NCI-H446 treated with DMSO at 0.1 percent for 48 hours (cell line): ENCODE results near the gene HNF1A.
"Not testable (repeated sequence)": the region's sequence is repeated elsewhere in the genome, so short reads cannot be mapped to it uniquely, and the experiment has no call there.

ENCODE experiments used
- DNase-seq: peaks from one replicate; lab custom pipeline; 2025; lab: John Stamatoyannopoulos, UW

The HNF1A gene

DNA sequence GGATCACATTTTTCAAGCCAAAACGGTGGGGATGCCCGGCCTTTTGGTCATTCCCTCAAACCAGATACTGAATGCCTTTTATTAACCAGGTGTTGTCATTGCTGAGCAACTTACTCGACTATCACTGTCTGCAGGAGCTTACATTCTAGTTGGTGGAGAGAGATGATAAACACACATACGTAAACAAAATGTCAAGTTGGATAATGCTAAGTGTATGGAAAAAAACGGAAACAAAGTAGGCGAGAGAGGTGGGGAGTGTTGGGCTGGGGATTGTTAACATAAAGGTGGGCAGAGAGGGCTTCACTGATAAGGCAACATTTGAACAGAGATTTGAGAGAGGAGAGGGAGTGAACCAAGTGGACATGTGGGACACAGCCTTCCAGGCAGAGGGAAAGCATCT, 33.5 kb downstream of the HNF1A start:
- no peak for DNase-seq

DNA sequence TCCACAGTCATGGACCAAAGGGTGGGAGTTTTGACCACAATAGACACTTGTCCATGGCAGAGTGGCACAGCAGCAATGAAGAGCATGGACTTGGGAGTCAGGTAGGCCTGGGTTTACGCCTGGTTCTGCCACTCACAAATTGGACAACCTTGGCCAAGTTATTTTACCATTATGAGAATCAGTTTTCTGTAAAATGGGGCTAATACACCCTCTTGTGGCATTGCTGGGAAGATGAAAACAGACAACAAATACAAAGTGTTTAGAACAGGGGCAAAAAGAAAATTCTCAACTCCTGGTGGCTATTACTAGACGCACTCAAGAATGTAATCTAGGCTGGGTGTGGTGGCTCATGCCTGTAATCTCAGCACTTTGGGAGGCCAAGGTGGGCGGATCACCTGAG, 35.4 kb downstream of the HNF1A start:
- no peak for DNase-seq

DNA sequence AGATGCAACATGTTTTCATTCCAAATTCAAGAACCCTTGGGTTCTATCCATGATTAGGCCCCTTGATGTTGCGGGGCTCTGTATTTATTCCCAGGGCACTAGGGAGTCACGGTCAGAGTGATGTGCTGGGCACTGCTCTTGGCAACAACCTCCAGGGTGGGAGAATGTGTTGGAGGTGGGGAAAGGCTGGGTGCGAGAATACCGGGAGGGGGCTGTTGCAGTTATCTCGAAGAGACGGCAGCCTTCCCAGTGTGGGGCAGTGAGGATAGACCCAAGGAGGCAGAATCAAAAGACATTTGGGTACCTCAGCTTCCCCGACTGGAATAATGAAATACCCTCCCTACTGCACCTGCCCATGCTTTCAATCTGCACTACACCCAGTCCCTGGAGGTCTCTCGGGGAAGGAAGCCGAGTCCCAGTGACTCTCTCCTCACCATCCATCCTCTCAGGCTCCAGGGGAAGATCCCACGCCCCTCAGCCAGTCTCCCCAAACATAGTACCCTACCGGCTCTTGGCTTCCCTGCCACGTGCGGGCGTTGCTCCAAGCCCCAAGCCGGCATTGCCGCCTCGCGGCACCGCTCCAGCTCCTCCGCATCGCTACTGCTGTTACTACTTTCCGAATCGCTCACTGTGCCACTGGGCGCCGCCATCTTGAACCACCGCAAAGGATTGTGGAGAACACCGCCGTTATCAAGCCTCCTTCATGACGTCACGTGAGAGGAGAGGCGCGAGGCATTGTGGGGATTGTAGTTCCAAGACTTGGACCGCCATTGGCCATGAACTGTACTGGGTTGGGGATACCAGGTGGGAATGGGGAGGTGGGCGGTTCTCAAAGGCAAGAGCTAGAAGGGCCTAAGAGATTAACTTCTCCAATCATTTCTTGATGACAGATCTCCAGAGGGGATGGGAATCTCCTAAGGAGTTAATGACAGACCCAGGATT, 37.8 kb downstream of the HNF1A start, which contains the start of gene C12orf43:
C12orf43 (minus strand) TSS at position 663 of the 942 bp plus-strand sequence; CDS start at position 650, 13 bp downstream.
- peak; percentile 68 for DNase-seq

DNA sequence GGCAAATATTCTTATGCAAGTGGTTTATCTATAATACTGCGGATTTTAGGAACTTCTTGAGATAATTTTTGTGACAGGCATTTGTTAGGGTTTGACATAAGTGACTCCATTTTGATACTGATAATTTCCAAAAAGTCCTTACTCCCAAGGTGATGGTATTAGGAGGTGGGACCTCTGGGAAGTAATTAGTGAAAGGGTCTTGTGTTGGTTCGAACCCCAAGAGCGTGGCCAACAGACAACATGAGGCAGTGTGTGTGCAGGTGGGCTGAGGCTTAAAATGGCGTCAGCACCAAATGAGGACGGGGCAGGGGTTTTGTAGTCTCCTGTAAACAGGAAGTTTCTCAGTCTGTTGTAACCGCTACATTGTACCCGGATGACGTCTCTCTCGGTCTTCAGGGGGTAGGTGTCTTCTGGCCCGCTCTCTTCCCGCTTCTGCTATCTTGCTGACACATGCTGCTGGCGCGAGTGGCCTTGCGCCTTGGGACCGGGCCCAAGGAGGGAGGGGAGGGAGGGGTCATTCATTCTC, 39.7 kb downstream of the HNF1A start:
- DNase-seq, result no peak

DNA sequence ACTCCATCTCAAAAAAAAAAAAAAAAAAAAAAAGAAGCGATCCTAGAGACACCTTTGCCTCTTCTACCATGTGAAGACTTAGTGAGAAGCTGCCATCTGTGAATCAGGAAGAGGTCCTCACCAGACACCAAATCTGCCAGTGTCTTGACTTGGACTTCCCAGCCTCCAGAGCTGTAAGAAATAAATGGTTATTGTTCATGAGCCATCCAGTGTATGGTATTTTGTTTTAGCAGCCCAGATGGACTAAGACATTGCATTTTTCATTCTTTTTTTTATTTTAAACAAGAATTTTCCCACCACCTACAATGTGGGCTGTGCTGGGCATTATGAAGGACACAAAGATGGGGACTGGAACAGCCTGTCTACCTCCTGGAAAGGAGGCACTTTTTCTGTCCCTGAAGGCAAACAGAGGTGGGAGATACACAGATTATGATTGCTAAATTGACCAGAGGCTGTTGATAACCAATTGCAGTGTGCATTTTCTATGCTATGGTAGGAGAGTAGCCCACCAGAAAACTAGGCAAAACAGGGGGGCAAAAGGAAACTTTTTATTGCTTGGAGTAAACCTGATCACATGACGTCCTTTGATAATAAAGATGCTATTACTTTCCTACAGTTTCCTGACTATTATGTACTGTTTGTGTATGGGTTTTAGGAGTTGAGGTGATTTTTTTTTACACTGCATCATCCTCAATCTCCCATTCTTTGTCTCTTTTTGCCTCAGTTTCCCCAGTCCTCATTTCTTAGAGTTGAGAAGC, 40.7 kb downstream of the HNF1A start:
- DNase-seq, result no peak

DNA sequence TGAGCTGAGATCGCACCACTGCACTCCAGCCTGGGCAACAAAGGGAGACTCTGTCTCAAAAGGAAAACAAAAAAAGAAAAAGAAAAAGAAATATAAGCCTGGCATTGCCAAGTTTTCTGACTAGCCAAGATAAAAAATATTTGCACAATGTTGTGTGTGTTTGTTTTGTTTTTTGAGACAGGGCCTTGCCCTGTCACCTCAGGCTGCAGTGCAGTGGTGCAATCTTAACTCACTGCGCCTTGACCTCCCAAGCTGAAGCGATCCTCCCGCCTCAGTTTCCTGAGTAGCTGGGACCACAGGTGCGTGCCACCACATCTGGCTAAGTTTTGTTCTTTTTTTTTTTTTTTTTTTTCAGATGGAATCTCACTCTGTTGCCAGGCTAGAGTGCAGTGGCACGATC, 43.4 kb downstream of the HNF1A start:
- no peak for DNase-seq

DNA sequence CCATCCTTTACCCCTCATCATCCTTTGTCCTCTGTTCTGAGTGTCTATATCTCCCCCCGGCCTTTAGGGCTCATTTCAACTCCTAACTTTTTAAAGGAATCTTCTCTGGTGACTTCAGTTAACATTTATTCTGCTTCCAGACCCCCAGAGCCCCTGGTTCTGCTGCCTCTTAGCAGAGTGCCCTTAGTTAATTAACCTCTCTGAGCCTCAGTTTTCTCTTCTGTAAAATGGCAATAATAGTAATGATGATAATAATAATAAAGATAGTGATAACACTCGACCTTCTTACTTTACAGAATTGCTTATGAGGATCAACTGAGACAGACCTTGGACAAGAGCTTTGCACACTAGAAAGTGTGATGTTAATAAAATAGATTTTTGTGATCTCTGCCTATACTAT, 44.4 kb downstream of the HNF1A start:
- DNase-seq, result no peak

DNA sequence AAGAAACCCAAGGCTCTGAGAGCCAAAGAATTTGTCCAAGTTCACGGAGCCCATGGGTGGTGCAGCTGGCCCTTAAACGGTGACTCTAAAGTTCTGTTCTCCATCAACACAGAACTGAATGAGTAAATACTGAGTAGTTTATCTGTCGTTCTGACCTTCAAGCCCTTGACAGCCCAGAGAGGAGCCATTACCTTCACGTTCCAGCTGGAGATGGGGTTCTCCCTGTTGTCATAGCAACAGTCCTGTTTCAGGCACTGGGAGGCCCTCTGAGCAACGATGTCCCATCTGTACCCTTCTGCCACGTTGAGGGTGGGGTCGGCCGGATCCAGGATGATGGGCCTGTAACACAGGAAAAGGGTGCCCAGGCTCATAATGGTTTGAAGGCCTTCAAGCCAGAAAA, 45.5 kb downstream of the HNF1A start:
- no peak for DNase-seq

DNA sequence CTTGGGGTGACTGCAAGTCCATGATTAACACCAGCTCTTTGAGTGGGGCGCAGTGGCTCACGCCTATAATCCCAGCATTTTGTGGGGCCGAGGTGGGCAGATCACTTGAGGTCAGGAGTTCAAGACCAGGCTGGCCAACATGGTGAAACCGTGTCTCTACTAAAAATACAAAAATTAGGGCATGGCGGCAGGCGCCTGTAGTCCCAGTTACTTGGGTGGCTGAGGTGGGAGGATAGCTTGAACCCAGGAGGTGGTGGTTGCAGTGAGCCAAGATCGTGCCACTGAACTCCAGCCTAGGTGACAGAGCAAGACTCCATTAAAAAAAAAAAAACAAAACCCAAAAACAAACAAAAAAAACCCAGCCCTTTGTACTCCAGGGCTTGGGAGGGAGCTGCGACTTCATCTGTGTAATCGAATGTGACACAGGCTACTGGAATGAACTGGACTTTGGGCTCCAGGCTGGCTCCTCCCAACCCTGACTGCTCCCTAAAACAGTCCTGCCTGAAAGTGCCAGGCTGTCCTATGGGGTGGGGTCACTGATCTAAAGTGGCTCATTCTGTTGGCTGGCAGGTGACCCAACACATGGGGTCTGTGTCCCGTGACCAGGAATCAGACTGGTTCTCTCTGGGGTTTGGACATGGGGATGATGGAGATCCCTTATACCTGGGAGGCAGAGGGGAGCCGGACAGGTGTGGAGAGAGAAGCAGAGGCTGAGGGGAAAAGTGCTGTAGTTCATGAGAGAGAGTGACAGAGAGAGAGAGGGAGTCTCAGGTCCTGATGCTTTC, 47.3 kb downstream of the HNF1A start:
- DNase-seq, result no peak

DNA sequence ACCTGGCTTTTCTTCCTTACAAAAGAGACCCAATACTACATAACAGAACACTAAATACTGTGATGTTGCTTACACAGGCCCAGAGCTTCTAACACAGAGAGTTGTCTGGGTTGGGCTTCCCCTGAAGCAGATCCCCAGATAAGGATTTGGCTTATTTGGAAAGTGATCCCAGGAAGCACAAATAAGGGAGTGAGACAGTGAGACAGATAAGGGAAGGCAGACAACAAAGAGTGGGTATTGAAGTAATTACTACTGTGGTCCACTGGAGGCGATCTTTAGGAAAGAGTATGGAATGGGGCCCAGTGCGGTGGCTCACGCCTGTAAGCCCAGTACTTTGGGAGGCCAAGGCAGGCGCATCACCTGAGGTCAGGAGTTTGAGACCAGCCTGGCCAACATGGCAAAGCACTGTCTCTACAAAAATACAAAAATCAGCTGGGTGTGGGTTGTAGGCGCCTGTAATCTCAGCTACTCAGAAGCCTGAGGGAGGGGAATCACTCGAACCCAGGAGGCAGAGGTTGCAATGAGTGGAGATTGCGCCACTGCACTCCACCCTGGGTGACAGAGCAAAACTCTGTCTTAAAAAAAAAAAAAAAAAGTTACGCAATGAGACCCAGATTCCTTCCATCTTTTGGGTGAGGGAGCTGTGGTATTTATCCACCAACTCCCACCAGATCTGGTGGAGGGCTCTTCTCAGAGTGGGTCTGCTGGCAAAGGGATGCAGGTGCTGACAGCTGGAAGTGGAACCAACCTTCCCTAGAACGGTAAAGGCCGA, 48.1 kb downstream of the HNF1A start:
- no peak for DNase-seq

DNA sequence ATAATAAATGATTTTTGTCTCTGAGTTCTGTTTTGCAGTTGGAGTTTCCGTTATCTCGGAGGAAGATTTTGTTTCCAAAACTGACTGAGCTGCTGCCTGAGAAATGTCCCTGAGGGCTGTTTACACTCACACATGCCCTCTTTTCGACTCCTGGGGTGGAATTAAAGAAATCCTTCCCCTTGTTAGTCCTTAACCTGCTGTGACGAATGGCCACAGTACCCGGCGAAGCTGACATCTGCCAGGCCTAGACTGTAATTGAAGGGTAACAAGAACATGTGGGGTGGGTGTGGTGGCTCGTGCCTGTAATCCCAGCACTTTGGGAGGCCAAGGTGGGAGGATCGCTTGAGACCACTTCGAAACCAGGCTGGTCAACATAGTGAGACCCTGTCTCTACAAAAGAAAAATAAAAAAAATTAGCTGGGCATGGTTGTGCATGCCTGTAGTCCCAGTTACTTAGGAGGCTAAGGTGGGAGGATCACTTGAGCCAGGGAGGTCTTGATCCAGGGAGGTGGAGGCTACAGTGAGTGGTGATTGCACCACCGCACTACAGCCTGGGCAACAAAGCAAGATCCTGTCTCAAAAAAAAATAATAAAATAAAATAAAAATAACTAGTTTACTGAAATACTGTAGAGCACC, 52.4 kb downstream of the HNF1A start:
- DNase-seq, result no peak

DNA sequence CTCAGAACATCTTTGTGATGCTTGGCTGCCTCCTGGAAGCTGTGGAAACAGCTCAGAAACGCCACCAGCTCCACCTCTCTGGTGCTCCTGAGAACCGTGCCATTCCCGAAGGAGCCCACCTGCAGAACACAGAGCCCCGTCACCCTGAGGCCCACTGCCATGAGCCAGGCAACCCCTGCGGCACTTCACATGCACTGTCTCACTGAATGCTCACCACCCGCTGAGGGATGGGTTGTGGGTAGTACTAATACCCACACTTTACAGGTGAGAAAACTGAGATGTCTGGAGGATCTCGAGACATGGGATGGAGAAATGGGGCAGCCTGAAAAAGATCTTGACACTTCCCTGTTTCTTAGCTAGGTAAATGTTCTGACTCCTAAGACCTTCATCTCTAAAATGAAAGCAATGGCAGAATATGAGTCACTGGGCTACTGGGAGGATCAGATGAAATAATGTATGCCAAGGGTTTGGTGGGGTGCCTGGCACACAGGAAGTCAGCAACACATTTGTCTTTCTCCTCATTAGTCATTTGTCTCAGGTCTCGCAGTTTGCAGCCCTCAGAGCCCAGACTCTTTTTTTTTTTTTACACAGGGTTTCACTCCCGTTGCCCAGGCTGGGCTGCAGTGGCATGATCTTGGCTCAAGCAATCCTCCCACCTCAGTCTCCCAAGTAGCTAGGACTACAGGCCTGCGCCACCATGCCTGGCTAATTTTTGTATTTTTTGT, 55.4 kb downstream of the HNF1A start:
- no peak for DNase-seq

DNA sequence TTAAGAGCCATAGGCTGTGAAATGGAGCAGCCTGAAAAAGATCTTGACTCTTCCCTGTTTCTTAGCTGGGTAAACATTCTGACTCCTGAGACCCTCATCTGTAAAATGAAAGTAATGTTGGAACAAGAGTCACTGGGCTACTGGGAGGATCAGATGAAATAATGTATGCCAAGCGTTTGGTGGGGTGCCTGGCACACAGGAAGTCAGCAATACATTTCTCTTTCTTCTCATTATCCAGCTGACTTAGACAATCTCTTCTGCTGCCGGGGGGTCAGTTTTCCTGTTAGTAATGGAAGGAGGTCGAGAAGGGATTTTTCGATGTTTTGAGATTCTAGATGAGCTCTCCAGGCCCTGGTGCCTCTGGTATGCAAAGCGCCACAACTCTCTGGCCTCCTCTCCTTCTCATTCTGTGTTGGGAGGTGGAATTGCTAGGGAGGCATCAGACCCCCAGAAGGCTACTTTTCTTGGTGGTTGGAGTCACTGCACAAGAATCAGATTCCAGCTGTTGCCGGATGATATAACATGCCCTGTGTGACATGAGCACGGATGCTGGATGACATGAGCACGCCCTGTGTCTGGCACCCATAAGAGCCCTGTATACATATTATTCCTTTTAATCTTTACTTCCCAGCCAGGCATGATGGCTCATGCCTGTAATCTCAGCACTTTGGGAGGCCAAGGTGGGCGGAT, 56.4 kb downstream of the HNF1A start:
- DNase-seq, result no peak

DNA sequence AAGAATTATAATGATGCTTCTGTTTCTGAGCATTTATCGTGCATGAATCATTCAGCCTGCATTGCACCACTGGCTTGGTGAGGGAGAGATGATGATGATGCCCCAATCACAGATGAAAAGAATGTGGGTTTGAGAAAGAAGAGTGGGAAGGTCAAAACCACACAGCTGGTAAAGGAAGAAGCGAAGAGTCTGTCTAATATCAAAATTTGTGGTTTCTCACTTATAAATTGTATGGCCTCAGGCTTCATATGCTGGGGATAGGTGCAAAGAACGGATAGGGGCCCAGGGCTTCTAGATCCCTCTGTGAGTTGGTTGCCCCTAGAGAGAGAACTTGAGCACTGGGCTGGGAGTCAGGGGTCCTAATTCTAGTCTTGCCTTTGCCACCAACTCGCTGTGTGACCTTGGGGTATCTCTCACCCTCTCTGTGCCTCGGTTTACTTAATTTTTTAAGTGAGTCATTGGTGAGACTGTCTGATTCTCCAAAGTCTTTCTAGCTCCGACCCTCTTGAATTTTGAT, 58.5 kb downstream of the HNF1A start:
- DNase-seq, result no peak

DNA sequence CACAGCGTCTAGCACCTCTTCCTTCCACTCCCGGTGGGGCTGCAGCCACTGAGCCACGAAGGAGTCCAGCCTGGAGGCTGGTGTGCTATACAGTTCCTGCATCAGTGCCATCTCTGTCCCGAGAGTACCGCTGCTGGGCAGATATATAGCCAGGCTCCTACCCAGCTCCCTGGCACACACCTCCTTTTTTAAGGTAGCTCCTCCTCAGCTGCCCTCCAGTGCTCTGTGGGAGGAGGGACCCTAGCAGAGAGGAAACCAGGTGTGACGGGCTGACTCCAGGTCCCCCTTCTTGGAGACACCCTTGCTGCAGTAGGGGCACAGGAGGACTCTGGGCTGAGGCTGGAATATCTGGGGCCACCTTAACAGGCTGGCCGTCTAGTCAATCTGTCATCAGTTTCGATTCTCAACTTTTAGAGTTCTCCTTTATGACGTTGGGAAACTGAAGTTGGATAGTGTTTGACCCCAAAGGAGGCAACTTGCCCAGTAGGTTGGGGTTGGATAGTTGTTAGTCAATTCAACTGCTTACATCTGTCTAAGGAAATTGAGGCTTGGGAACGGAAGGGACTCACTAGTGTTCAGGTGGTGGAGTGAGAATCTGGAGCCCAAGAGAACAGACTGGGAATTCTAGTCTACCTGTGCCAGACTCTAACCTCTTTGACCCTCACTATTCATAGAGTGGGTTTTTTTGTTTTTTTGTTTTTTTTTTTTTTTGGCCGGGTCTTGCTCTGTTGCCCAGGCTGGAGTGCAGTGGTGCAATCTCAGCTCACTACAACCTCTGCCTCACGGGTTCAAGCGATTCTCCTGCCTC, 60.7 kb downstream of the HNF1A start, which contains the start of gene OASL:
OASL (minus strand) TSS at position 386 of the 808 bp plus-strand sequence; CDS start at position 111, 275 bp downstream.
- DNase-seq, result no peak

DNA sequence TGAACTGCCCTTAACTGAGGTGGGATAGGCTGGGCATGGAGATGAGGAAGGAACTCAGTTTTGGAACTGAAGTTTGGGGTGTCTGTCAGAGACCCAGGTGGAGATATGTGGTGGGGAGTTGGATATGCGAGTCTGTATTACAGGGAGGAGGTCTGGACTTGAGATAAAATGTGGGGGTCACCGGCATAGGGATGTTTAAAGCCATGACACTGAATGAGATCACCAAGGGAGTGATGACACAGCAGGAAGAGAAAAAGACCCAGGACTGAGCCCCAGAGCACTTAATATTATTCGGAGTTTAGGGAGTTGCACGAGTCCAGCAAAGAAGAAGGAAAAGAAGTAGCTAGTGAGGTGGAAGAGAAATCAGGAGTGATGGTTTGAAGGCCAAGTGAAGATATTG, 64.7 kb downstream of the HNF1A start:
- no peak for DNase-seq

DNA sequence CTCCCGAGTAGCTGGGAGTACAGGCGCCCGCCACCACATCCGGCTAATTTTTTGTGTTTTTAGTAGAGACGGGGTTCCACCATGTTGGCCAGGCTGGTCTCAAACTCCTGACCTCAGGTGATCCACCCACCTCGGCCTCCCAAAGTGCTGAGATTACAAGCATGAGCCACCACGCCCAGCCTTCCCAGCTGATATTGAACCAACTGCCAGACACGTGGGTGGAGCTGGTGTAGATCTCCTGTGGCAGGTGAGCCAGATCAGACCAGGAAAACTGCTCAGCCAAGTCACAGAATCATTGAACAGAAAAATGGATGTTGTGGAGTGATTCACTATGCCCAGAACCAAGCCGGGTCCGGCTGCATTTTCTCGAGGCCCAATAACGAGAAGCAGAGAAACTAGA, 69.1 kb downstream of the HNF1A start:
- DNase-seq, result not testable (repeated sequence)

DNA sequence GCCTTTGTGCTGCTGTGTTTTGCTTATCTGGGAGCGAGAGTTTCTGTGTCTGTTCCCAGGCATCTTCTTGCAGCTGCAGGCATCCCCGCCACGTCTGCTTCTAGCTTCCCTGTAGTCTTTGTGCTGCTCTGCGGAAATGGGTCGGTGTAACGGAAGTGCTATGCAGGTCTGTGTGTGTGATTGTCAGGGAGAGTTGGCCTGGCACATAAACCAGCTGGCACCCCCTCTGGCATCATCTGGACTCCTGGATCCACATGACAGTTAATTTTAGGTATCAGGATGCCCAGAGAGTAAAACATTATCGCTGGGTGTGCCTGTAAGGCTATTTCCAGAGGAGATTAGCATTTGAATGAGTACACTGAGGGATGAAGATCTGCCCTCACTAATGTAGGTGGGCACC, 70.1 kb downstream of the HNF1A start:
- no peak for DNase-seq
